Activated naive CD8-positive, alpha-beta T cell treated with anti-CD3 and anti-CD28 coated beads, Interleukin-2, amount 50 U/mL, for 24 hours (primary cell): ENCODE results near the gene PITPNM1.
"Not testable (repeated sequence)": the region's sequence is repeated elsewhere in the genome, so short reads cannot be mapped to it uniquely, and the experiment has no call there.

Experiments used
- ATAC-seq: fragments of 150-1000 bp; cut with Tn5 transposase; one replicate; pipeline ENCODE4 v1.10.0; 2021
- DNase-seq: peaks from one replicate; pipeline ENCODE4 v3.0.0; 2021
- H3K27ac Mint-ChIP-seq: one replicate; pipeline ENCODE4 v1.8.0; 2021; ENCODE audit warnings: mild to moderate bottlenecking, mixed read lengths
- H3K27me3 Mint-ChIP-seq: one replicate; pipeline ENCODE4 v1.8.0; 2021; ENCODE audit warnings: mixed read lengths
- H3K36me3 Mint-ChIP-seq: one replicate; pipeline ENCODE4 v1.8.0; 2021; ENCODE audit warnings: low read depth, mixed read lengths
- H3K4me1 Mint-ChIP-seq: one replicate; pipeline ENCODE4 v1.8.0; 2021; ENCODE audit warnings: mixed read lengths
- H3K4me3 Mint-ChIP-seq: one replicate; pipeline ENCODE4 v1.8.0; 2021; ENCODE audit warnings: mild to moderate bottlenecking, moderate library complexity, mixed read lengths
- H3K9me3 Mint-ChIP-seq: one replicate; pipeline ENCODE4 v1.8.0; 2021; ENCODE audit warnings: mixed read lengths

PITPNM1 gene

DNA sequence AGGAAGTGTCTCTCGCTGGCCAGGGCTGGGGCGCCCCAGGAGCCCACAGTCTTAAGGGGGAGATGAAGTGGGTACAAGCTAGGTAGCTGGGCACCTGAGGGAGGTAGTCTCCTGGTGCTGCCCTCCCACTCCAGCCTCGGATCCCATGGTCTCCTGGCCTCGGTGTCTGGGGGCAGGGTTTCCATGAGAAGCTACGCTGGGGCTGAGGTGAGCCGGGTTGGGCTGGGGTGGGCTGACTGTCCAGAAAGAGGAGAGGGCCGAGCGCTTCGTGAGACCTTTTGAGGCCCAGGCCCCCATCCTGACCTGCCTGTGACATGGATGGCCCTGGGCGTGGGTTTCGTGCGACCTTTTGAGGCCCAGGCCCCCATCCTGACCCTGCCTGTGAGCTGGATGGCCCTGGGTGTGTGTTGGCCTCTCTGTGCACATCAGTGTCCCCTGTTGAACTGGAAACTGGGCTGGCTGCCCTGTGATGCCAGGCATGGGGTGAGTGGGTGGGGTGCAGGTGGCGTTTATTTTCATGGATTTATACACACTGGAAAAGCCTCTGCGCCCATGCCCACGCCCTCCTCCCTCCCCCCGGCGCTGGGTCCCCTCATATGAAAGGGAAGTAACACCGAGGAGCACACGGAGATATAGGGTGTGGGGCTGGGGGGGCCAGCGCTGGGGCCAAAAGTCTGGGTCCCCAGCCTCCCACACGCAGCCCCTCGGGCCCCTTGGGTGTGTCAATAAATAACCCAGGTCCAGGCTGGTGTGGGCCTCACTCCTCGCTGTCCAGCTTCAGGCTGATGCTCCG is 13.7 kb downstream of the PITPNM1 start:
- ATAC-seq = no peak
- Mint-ChIP-seq H3K27me3 (no peaks in the 10 kb centered on the region), H3K4me1 (peaks cover 32% of the 10 kb centered on the region), H3K4me3 (no peak overlapping the region), H3K27ac (peak overlapping the region; percentile 31), H3K36me3 (peaks cover 26% of the 10 kb centered on the region), H3K9me3 (no peaks in the 10 kb centered on the region)
- DNase-seq = no peak

DNA sequence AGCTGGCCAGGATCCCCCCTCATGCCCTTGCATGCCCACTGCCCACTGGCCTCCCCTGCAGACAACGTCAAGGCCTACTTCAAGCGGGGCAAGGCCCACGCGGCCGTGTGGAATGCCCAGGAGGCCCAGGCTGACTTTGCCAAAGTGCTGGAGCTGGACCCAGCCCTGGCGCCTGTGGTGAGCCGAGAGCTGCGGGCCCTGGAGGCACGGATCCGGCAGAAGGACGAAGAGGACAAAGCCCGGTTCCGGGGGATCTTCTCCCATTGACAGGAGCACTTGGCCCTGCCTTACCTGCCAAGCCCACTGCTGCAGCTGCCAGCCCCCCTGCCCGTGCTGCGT is 14.5 kb downstream of the PITPNM1 start:
- Mint-ChIP-seq H3K9me3 (no peaks in the 10 kb centered on the region), H3K4me3 (no peak overlapping the region), H3K27me3 (no peaks in the 10 kb centered on the region), H3K27ac (peak overlapping the region; percentile 31), H3K4me1 (peaks cover 39% of the 10 kb centered on the region), H3K36me3 (peaks cover 29% of the 10 kb centered on the region)
- ATAC-seq (no peak), DNase-seq (no peak)

DNA sequence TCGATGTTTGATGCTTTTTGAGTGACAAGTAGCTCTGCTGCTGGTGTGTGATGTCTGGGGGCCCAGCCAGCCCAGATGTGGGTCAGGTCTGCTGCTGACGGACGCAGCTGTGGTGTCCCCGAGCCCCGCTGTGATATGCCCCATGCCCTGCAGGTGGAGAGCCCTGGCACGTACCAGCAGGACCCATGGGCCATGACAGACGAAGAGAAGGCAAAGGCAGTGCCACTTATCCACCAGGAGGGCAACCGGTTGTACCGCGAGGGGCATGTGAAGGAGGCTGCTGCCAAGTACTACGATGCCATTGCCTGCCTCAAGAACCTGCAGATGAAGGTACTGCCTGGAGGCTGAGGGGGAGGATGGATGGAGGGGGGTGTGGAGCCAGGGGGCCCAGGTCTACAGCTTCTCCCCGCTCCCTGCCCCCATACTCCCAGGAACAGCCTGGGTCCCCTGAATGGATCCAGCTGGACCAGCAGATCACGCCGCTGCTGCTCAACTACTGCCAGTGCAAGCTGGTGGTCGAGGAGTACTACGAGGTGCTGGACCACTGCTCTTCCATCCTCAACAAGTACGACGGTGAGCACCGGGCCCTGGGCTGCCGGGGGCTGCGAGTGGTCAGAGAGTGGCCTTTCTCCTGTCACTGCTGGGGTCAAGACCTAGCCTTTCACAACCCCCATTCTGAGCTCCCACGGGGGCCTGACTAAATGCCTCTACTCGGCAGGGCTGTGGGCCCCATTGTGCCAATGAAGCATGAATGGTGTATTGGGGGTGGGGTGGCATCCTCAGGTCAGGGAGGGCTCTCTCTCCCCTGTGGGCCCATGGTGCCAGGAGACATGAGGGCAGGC is 15.1 kb downstream of the PITPNM1 start:
- Mint-ChIP-seq H3K36me3 (peaks cover 29% of the 10 kb centered on the region), H3K9me3 (no peaks in the 10 kb centered on the region), H3K27ac (peak overlapping the region; percentile 74), H3K4me1 (peaks cover 44% of the 10 kb centered on the region), H3K27me3 (no peaks in the 10 kb centered on the region), H3K4me3 (no peak overlapping the region)
- DNase-seq (no peak), ATAC-seq (no peak)

DNA sequence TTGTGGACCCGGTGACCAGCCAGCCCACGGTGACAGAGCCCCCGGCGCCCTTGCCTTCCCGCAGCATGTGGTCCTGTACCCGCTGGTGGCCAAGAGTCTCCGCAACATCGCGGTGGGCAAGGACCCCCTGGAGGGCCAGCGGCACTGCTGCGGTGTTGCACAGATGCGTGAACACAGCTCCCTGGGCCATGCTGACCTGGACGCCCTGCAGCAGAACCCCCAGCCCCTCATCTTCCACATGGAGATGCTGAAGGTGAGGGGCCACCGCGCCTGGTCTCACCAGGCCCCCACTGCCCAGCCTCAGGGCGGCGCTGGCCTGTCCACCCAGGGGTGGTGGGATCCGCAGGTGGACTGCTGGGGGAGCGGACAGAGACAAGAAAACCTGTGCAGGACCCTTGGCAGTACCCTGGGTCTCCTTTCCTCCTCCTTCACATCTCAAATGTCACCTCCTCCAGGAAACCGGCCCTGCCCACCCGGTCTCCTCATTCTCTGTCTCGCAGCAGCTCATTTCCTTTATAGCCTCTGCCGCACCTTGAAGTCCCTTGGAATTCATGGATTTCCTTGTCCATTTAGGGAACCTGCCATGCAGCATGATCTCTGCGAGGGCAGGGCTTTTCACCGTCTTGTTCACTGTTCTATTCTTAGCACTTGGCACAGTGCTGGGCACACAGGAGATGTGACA is 15.8 kb downstream of the PITPNM1 start:
- Mint-ChIP-seq H3K4me3 (no peak overlapping the region), H3K4me1 (peaks cover 52% of the 10 kb centered on the region), H3K36me3 (peaks cover 36% of the 10 kb centered on the region), H3K27me3 (no peaks in the 10 kb centered on the region), H3K9me3 (no peaks in the 10 kb centered on the region), H3K27ac (peak overlapping the region; percentile 99)
- ATAC-seq (no peak), DNase-seq (no peak)

DNA sequence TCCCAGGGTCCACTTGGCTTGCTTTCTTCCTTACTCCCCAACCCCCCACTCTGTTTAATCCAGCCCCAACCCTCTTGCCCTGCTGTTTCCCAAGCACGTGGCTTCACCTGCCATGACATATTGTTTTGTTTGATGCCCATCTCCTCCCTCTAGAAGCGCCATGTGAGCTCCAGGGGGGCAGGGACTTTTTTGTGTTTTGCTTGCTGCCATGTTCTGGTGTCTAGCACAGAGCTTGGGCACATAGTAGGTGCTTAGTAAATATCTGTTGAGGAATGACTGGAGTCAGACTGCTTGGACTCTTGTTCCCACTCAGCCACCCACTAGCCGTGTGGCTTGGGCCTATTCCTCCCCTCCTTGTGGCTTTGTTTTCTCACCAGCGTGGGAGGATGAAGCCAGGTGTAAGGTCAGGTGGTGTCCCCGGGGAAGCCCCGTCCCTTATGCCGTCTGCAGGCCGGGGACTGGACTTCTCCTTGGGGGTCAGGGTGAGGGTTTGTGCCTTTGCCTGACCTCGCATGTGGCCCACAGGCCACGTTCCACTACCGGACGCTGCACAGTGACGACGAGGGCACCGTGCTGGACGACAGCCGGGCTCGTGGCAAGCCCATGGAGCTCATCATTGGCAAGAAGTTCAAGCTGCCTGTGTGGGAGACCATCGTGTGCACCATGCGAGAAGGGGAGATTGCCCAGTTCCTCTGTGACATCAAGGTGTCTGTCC is 18.5 kb downstream of the PITPNM1 start:
- Mint-ChIP-seq H3K9me3 (no peaks in the 10 kb centered on the region), H3K36me3 (peaks cover 31% of the 10 kb centered on the region), H3K4me1 (peaks cover 74% of the 10 kb centered on the region), H3K4me3 (peak overlapping the region; percentile 93), H3K27me3 (no peaks in the 10 kb centered on the region), H3K27ac (peak overlapping the region; percentile 99)
- ATAC-seq (no peak), DNase-seq (peak; percentile 63)

DNA sequence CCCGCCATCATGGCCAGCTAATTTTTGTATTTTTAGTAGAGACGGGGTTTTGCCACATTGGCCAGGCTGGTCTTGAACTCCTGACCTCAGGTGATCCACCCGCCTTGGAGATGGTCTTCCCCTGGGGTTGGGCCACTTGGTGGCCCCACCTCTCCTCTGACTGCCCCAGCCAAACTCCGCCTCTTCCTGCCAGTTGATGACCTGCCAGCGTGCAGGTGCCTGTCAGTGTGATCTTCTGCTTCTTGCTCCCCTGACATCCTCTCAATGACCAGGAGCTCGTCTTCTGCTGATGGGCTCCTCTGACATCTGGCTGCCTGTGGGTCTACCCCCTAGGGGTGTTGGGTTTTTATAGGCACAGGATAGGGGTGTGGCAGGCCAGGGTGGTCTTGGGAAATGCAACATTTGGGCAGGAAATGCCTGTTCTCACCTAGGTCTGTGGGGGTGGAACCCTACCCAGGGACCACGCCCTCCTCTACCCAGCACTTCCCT is 19.2 kb downstream of the PITPNM1 start:
- Mint-ChIP-seq H3K36me3 (peaks cover 31% of the 10 kb centered on the region), H3K4me3 (peak overlapping the region; percentile 93), H3K27ac (peak overlapping the region; percentile 99), H3K4me1 (peaks cover 73% of the 10 kb centered on the region)
- ATAC-seq, H3K9me3 Mint-ChIP-seq, H3K27me3 Mint-ChIP-seq: not testable (repeated sequence)
- DNase-seq = peak; percentile 74

DNA sequence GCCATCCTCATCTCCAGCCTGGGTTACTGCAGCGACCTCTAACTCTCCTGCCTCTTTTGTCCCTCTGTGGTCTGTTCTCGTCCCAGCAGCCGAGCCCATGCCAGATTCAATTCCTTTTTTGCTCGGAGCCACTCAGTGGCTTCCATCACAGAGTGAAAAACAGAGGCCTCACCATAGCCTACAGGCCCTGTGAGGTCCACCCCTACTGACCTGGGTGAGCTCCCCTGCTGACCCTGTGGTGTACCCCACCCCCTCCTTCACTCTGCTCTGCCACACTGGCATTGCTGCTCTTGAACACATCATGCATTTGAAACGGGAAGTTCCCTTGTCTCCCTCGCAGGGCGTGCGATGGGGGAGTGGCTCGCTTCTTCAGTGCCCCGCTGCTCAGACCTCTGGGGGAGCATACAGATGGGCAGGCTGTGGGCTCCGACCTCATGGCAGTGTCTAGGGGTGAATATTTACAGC is 20.3 kb downstream of the PITPNM1 start:
- DNase-seq (peak; percentile 79), ATAC-seq (peak; percentile 23)
- Mint-ChIP-seq H3K9me3 (no peaks in the 10 kb centered on the region), H3K36me3 (peaks cover 31% of the 10 kb centered on the region), H3K27me3 (no peaks in the 10 kb centered on the region), H3K4me3 (peak overlapping the region; percentile 93), H3K27ac (peak overlapping the region; percentile 99), H3K4me1 (peaks cover 72% of the 10 kb centered on the region)

DNA sequence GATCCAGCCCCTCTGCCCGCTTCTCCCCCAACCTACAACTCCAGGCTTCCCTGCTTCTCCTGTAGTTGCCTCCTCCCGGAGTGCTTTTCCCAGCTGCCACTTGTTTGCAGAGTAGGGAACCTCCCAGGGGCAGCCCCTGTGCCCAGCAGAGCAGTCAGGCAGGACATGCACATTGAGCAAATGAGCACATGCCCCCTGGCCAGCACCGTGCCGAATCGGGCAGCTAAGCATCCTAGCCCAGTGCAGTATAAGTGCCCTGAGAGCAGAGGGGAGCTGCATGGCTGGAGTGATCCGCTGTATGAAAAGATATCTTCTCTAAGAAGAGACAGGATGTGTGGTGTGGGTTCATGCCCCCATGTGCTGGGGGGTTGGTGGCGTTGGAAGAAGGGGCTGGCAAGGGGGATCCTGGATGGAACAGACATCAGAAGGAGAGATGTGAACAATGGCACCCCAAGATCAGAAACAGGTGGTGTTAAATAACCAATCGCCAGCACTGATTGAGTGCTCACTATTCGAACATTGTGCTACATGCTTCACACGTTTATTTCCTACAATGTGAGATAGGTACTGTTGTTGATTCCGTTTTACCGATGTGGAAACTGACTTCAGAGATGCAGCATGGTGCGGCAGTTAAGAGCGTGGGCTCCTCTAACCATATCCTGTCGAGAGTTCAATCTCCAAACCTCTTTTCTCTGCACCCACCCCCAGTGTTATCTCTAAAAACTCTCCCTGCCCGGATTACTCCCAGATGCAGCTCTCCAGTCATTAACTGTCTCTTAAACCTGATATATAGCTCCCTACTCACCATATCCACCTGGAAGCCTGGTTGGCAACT is 21.1 kb downstream of the PITPNM1 start:
- peak; percentile 14 for ATAC-seq
- DNase-seq = peak; percentile 52
- peaks cover 67% of the 10 kb centered on the region for H3K4me1 Mint-ChIP-seq

DNA sequence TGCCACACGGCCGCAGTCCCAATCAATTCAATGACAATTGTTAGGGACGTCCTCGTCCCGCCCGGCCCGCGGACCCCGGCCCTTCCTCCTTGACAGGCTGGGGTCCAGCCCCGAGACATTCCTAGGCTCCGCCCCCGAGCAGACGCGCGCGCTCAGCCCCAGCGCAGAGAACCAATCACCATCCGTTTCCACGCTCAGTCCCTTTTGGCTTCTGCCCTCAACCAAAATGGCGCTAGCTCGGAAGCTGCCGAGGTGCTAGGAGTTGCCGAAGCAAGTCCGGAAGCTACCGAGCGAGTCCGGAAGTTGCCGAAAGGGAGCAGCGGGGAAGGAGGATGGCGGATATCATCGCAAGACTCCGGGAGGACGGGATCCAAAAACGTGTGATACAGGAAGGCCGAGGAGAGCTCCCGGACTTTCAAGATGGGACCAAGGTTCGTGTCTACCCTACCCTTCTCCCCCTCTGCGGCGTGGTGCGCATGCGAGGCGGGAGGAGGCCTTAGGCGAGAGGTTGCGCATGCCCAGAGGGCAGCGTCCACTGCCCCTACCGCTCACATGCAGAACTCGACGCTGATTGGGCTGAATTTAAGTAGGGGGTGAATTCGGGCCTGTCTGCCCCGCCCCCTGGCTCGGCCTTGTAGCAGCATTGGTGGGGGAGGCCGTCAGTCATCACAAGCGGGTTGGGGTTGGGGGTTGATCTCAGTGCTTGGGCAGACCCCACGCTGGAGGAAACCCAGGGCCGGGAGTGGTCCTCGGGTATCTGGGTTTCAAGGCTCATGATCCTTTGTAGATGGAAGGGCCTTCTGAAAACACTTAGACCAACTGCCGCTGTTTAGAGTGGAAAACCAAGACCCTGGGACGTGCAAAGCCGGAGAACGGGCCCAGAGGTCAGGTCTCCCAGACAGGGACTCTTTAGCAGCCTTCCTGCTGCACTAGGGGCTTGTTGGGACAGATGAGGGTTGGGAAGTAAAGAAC is 22.1 kb downstream of the PITPNM1 start, which contains the start of gene AIP:
TSS of gene AIP (plus strand) at position 200 of the 972 bp plus-strand sequence. CDS start at position 333, 133 bp downstream.
- H3K9me3 Mint-ChIP-seq = no peaks in the 10 kb centered on the region
- peak within 1 kb of the TSS; percentile 99 for H3K27ac Mint-ChIP-seq
- ATAC-seq (peak; percentile 58), DNase-seq (peak; percentile 97)
- peaks cover 58% of the 10 kb centered on the region for H3K4me1 Mint-ChIP-seq
- peak within 1 kb of the TSS; percentile 93 for H3K4me3 Mint-ChIP-seq
- peaks cover 23% of the 10 kb centered on the region for H3K36me3 Mint-ChIP-seq
- H3K27me3 Mint-ChIP-seq = no peaks in the 10 kb centered on the region

More for the DNA sequence above, 21.1 kb downstream of the PITPNM1 start:
- H3K36me3 Mint-ChIP-seq = peaks cover 27% of the 10 kb centered on the region
- H3K9me3 Mint-ChIP-seq = no peaks in the 10 kb centered on the region
- H3K4me3 Mint-ChIP-seq = peak overlapping the region; percentile 93
- H3K27ac Mint-ChIP-seq = peak overlapping the region; percentile 99
- H3K27me3 Mint-ChIP-seq = no peaks in the 10 kb centered on the region

DNA sequence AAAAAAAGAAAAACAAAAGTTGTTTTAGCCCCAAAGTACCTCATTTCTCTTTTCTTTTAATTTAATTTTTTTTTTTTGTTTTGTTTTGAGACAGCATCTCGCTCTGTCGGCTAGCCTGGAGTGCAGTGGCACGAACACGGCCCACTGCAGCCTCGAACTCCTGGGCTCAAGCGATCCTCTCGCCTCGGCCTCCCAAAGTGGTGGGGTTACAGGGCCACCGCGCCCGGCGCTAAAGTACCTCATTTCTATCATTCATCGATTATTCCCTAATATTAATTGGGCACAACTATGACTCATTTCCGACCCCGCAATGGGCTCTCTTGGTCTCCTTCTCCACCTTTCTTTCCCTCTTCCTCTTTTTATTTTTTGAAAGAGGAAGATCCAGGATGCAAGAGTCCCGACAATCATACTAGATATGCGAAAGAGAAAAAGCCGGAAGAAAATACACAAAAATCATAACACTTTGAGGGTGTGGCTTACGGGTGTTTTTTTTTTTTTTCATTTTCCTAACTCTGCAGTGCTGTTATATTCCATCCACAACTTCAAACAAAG is 22.8 kb downstream of the PITPNM1 start:
- peaks cover 51% of the 10 kb centered on the region for H3K4me1 Mint-ChIP-seq
- no peak for DNase-seq
- no peaks in the 10 kb centered on the region for H3K9me3 Mint-ChIP-seq
- no peak for ATAC-seq
- H3K4me3 Mint-ChIP-seq = peak overlapping the region; percentile 93
- H3K27me3 Mint-ChIP-seq = no peaks in the 10 kb centered on the region
- H3K36me3 Mint-ChIP-seq = peaks cover 17% of the 10 kb centered on the region
- peak overlapping the region; percentile 99 for H3K27ac Mint-ChIP-seq

DNA sequence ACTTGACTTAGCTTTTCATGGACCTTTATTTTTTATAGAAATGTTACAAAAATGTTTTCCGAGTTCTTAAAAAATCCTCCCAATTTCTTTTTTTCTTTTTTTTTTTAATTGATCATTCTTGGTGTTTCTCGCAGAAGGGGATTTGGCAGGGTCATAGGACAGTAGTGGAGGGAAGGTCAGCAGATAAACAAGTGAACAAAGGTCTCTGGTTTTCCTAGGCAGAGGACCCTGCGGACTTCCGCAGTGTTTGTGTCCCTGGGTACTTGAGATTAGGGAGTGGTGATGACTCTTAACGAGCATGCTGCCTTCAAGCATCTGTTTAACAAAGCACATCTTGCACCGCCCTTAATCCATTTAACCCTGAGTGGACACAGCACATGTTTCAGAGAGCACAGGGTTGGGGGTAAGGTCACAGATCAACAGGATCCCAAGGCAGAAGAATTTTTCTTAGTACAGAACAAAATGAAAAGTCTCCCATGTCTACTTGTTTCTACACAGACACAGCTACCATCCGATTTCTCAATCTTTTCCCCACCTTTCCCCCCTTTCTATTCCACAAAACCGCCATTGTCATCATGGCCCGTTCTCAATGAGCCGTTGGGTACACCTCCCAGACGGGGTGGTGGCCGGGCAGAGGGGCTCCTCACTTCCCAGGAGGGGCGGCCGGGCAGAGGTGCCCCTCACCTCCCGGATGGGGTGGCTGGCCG is 27.7 kb downstream of the PITPNM1 start:
- not testable (repeated sequence) for H3K36me3 Mint-ChIP-seq, H3K27me3 Mint-ChIP-seq, H3K4me1 Mint-ChIP-seq, DNase-seq, ATAC-seq, H3K4me3 Mint-ChIP-seq, H3K27ac Mint-ChIP-seq, H3K9me3 Mint-ChIP-seq

DNA sequence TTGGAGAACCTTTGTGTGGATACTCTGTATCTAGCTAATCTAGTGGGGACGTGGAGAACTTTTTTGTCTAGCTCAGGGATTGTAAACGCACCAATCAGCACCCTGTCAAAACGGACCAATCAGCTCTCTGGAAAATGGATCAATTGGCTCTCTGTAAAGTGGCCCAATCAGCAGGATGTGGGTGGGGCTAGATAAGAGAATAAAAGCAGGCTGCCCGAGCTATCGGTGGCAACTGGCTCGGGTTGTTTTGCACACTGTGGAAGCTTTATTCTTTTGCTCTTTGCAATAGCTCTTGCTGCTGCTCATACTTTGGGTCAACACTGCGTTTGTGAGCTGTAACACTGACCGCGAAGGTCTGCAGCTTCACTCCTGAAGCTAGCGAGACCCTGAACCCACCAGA is 28.5 kb downstream of the PITPNM1 start:
- not testable (repeated sequence) for H3K36me3 Mint-ChIP-seq, H3K4me1 Mint-ChIP-seq, H3K27me3 Mint-ChIP-seq, ATAC-seq, H3K4me3 Mint-ChIP-seq, DNase-seq, H3K9me3 Mint-ChIP-seq, H3K27ac Mint-ChIP-seq
